H9 (cell line): ENCODE results near the gene PTPRN2. TPM values are rescaled to one million over a fixed set of nuclear protein-coding genes. Genes with fewer than 3 reads are reported as not detected.
A peak's percentile ranks its signal among the peaks of the same experiment; 100 is the strongest.

Source experiments
- DNase-seq: peaks from one replicate; pipeline ENCODE4 v3.0.0-alpha.2; 2017
- H2AFZ ChIP-seq: one replicate; pipeline ENCODE4 v1.6.1; 2013; ENCODE audit warnings: mild to moderate bottlenecking, low read length, control low read depth, moderate library complexity
- H2AK5ac ChIP-seq: 2 replicates; pipeline ENCODE4 v1.6.1; 2013; ENCODE audit warnings: low read length, control low read depth, mixed read lengths; ENCODE audit not compliant: insufficient read length
- H2BK120ac ChIP-seq: one replicate; pipeline ENCODE4 v1.6.1; 2013; ENCODE audit warnings: low read depth, mild to moderate bottlenecking, low read length, control low read depth, inconsistent platforms; ENCODE audit not compliant: poor library complexity, severe bottlenecking
- H2BK12ac ChIP-seq: 2 replicates; pipeline ENCODE4 v1.6.1; 2013; ENCODE audit warnings: low read length, control low read depth, mixed read lengths, low read depth; ENCODE audit not compliant: insufficient read length
- H2BK15ac ChIP-seq: 2 replicates; pipeline ENCODE4 v1.6.1; 2013; ENCODE audit warnings: low read depth, low read length, control low read depth
- H2BK20ac ChIP-seq: one replicate; pipeline ENCODE4 v1.6.1; 2013; ENCODE audit warnings: low read depth, mild to moderate bottlenecking, low read length, control low read depth, inconsistent platforms; ENCODE audit not compliant: poor library complexity, severe bottlenecking
- H2BK5ac ChIP-seq: 2 replicates; pipeline ENCODE4 v1.6.1; 2013; ENCODE audit warnings: low read length, control low read depth, mixed read lengths; ENCODE audit not compliant: insufficient read length
- H3K14ac ChIP-seq: 2 replicates; pipeline ENCODE4 v1.6.1; 2013; ENCODE audit warnings: low read length, control low read depth; ENCODE audit not compliant: insufficient read depth
- H3K18ac ChIP-seq: 2 replicates; pipeline ENCODE4 v1.6.1; 2013; ENCODE audit warnings: low read depth, mild to moderate bottlenecking, mixed read lengths, low read length, control low read depth; ENCODE audit not compliant: insufficient read length
- H3K23ac ChIP-seq: 2 replicates; pipeline ENCODE4 v1.6.1; 2013; ENCODE audit warnings: low read length, control low read depth, mixed read lengths, low read depth; ENCODE audit not compliant: insufficient read length
- H3K23me2 ChIP-seq: 2 replicates; pipeline ENCODE4 v1.6.1; 2013; ENCODE audit warnings: low read depth, mild to moderate bottlenecking, mixed read lengths, low read length, control low read depth; ENCODE audit not compliant: insufficient read length, poor library complexity, severe bottlenecking
- H3K27ac ChIP-seq: 2 replicates; pipeline ENCODE4 v1.5.1; 2013; ENCODE audit warnings: low read length, control low read depth, mixed read lengths, low read depth; ENCODE audit not compliant: insufficient read length
- H3K27me3 ChIP-seq: 2 replicates; pipeline ENCODE4 v1.6.1; 2013; ENCODE audit warnings: low read length, control low read depth, inconsistent platforms; ENCODE audit not compliant: insufficient read depth
- H3K4ac ChIP-seq: 2 replicates; pipeline ENCODE4 v1.6.1; 2013; ENCODE audit warnings: low read depth, mild to moderate bottlenecking, control low read depth, inconsistent platforms, low read length, moderate library complexity
- H3K4me1 ChIP-seq: 2 replicates; pipeline ENCODE4 v1.6.1; 2013; ENCODE audit warnings: low read length, control low read depth, inconsistent platforms; ENCODE audit not compliant: insufficient read depth
- H3K4me2 ChIP-seq: 2 replicates; pipeline ENCODE4 v1.6.1; 2013; ENCODE audit warnings: low read length, control low read depth, mixed read lengths; ENCODE audit not compliant: insufficient read length, insufficient read depth
- H3K56ac ChIP-seq: 2 replicates; pipeline ENCODE4 v1.6.1; 2013; ENCODE audit warnings: low read depth, mild to moderate bottlenecking, mixed read lengths, low read length, control low read depth; ENCODE audit not compliant: insufficient read length
- H3K79me1 ChIP-seq: 2 replicates; pipeline ENCODE4 v1.6.1; 2013; ENCODE audit warnings: low read depth, mild to moderate bottlenecking, moderate library complexity, low read length, control low read depth, inconsistent platforms; ENCODE audit not compliant: insufficient read depth, poor library complexity, severe bottlenecking
- H3K79me2 ChIP-seq: 2 replicates; pipeline ENCODE4 v1.6.1; 2013; ENCODE audit warnings: low read length, control low read depth, inconsistent platforms; ENCODE audit not compliant: insufficient read depth
- H3K9ac ChIP-seq: 2 replicates; pipeline ENCODE4 v1.6.1; 2013; ENCODE audit warnings: low read length, control low read depth, mixed read lengths; ENCODE audit not compliant: insufficient read length; ENCODE audit errors: extremely low read depth
- H3K9me3 ChIP-seq: one replicate; pipeline ENCODE4 v1.6.1; 2013; ENCODE audit warnings: low read depth, low read length, inconsistent platforms; ENCODE audit not compliant: control insufficient read depth
- H3T11ph ChIP-seq: one replicate; pipeline ENCODE4 v1.6.1; 2013; ENCODE audit warnings: mild to moderate bottlenecking, low read length, control low read depth, inconsistent platforms
- H4K20me1 ChIP-seq: one replicate; pipeline ENCODE4 v1.6.1; 2013; ENCODE audit not compliant: control insufficient read depth, insufficient read length, insufficient read depth
- H4K5ac ChIP-seq: 2 replicates; pipeline ENCODE4 v1.6.1; 2013; ENCODE audit warnings: low read depth, mild to moderate bottlenecking, mixed read lengths, low read length, control low read depth; ENCODE audit not compliant: insufficient read length
- H4K8ac ChIP-seq: replicated peaks from 2 replicates; pipeline ENCODE4 v1.6.1; 2013; ENCODE audit warnings: low read length, control low read depth, mixed read lengths, low read depth; ENCODE audit not compliant: insufficient read length
- H4K91ac ChIP-seq: 2 replicates; pipeline ENCODE4 v1.6.1; 2013; ENCODE audit warnings: low read depth, mild to moderate bottlenecking, moderate library complexity, mixed read lengths, low read length, control low read depth; ENCODE audit not compliant: insufficient read length
- H3K27ac Mint-ChIP-seq, 3 experiments: 2 replicates in 2 of 3; 3 replicates in 1 of 3; pipeline ENCODE4 v1.8.0; 2020 to 2021; ENCODE audit warnings: mixed read lengths in 3 of 3, mild to moderate bottlenecking in 1 of 3, moderate library complexity in 1 of 3
- H3K27me3 Mint-ChIP-seq: 2 replicates; pipeline ENCODE4 v1.8.0; 2021; ENCODE audit warnings: low read depth, mild to moderate bottlenecking, moderate library complexity, mixed read lengths
- H3K36me3 Mint-ChIP-seq, 3 experiments: 2 replicates in 2 of 3; 3 replicates in 1 of 3; pipeline ENCODE4 v1.8.0; 2020 to 2021; ENCODE audit warnings: low read depth in 3 of 3, mixed read lengths in 3 of 3; ENCODE audit not compliant: insufficient read depth in 1 of 3
- H3K4me1 Mint-ChIP-seq, 2 experiments: 2 replicates each; pipeline ENCODE4 v1.8.0; 2020; ENCODE audit warnings: mixed read lengths in 2 of 2
- H3K4me3 Mint-ChIP-seq, 2 experiments: 2 replicates in 1 of 2; 3 replicates in 1 of 2; pipeline ENCODE4 v1.8.0; 2020 to 2021; ENCODE audit warnings: mild to moderate bottlenecking in 2 of 2, mixed read lengths in 2 of 2, moderate library complexity in 1 of 2
- H3K9me3 Mint-ChIP-seq, 2 experiments: 2 replicates in 1 of 2; 3 replicates in 1 of 2; pipeline ENCODE4 v1.8.0; 2020; ENCODE audit warnings: mild to moderate bottlenecking in 2 of 2, mixed read lengths in 2 of 2, moderate library complexity in 1 of 2
- CTCF ChIP-seq: fragments of 200-600 bp; sonication (generic); conservative IDR thresholded peaks from 3 replicates; pipeline ENCODE4 v1.8.0; 2021; ENCODE audit warnings: antibody characterized with exemption, mild to moderate bottlenecking
- WGBS: extraction: QIAGEN DNeasy Blood & Tissue Kit; methylation state at CpG from one replicate; pipeline ENCODE4 v1.1.7; 2013; ENCODE audit warnings: missing lambda C conversion rate, low lambda C conversion rate, mixed read lengths; ENCODE audit not compliant: insufficient read length; ENCODE audit errors: extremely low coverage; 5-methylcytosine and 5-hydroxymethylcytosine counted together
- total RNA-seq: library from RNA; stranded (reverse); gene quantifications from 2 replicates; pipeline ENCODE4 v1.2.1, GENCODE V29; 2021

Gene PTPRN2
- total RNA-seq, 1 experiment from 2014 or later, result 5.2 TPM

- Histone ChIP-seq H3K4me1 (no peaks in the 10 kb centered on the region), H2BK12ac (no peak overlapping the region), H4K91ac (no peak overlapping the region), H3K9me3 (no peaks in the 10 kb centered on the region), H2BK15ac (no peak overlapping the region), H3K23me2 (no peaks in the 10 kb centered on the region), H3K56ac (no peak overlapping the region), H4K5ac (no peak overlapping the region), H3K9ac (no peak overlapping the region), H2BK20ac (no peak overlapping the region), H3K27ac (no peak overlapping the region), H2BK5ac (no peak overlapping the region), H3K23ac (no peak overlapping the region), H2AK5ac (no peak overlapping the region), H2BK120ac (no peak overlapping the region), H3K79me1 (no peaks in the 10 kb centered on the region), H4K20me1 (no peaks in the 10 kb centered on the region), H3K4me2 (no peak overlapping the region), H4K8ac (no peak overlapping the region), H3K18ac (no peak overlapping the region), H3K79me2 (no peaks in the 10 kb centered on the region), H3T11ph (no peak overlapping the region), H2AFZ (no peak overlapping the region), H3K14ac (no peak overlapping the region; the same call in 1 of the 2 replicates), H3K4ac (no peak overlapping the region), H3K27me3 (no peaks in the 10 kb centered on the region)
- no CpG with 5 or more reads among the region's 36 CpGs for WGBS
- Mint-ChIP-seq H3K4me3 (no peak overlapping the region), H3K27me3 (peaks cover 4% of the 10 kb centered on the region; the same call in 1 of the 2 replicates), H3K4me1 (peaks cover 8 to 25% of the 10 kb centered on the region in 2 experiments), H3K9me3 (peaks cover 6 to 7% of the 10 kb centered on the region in 2 experiments; a peak in 3 of 5 replicates), H3K36me3 (peaks cover 0 to 12% (median 5%) of the 10 kb centered on the region in 3 experiments; a peak in 4 of 7 replicates), H3K27ac (peak overlapping the region in 2 of 3 experiments; percentile 85 to 86; a peak in 4 of 7 replicates)
- TF ChIP-seq CTCF, result no peak
- DNase-seq, result no peak
Observed at GRCh38 chr7:158538156-158538946, 49.3 kb downstream of the PTPRN2 start.
